ENCODE measurements around the gene FAM170B. TPM values are rescaled to one million over a fixed set of nuclear protein-coding genes. Genes with fewer than 3 reads are reported as not detected.

FAM170B gene
- total RNA-seq, 1 experiment from 2014 or later = not detected

DNA sequence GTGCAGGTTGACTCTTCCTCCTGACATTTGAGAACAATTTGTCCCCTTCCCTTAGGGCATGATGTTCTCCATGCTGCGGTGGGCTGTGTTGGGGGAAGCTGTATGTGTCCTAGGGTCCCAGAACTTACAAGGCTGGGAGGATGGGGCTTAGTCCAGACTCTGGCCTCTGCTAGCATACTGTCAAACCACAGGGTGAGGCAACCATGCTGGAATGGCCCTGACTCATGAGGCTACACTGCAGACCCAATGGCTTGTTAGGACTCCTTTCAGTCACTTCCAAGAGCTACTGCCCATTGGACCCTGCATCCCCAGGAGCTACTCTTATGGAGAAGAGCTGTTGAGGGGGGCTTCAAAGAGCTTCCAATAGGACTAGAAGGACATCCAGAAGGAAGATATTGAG is 20.1 kb upstream of the FAM170B start (continued):
- TF ChIP-seq, protein P1, sequence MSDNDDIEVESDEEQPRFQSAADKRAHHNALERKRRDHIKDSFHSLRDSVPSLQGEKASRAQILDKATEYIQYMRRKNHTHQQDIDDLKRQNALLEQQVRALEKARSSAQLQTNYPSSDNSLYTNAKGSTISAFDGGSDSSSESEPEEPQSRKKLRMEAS (CRISPR knock-in tag; IDR thresholded peaks at IDR 0.05) = no peak

DNA sequence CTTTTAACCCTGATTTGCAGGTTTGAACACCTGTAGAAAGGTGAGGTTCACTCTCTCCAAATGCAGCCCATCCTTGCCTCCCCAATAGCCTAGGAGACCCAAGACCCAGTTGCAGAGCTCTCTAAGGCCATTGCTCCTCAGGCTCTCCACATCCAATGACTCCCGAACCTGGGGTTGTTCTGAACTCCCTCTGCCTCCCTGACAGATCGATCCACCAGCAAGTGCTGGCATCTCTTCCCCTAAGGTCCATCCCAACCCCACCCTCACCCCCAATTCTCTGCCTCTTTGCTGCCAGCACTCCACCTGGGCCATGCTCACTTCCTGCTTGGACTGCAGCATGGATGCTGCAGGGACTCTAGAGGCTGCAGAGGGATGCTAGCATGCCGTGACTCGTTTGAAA is 19.3 kb upstream of the FAM170B start:
- TF ChIP-seq ZNF671 (CRISPR knock-in tag; IDR thresholded peaks at IDR 0.05) (no peak), ZNF138 (CRISPR knock-in tag; conservative IDR thresholded peaks at IDR 0.05) (no peak), ZBTB21 (CRISPR knock-in tag; IDR thresholded peaks at IDR 0.05; ENCODE audit: borderline replicate concordance) (no peak), TEAD4 (CRISPR knock-in tag; IDR thresholded peaks at IDR 0.05) (no peak)
- TF ChIP-seq, protein P2, sequence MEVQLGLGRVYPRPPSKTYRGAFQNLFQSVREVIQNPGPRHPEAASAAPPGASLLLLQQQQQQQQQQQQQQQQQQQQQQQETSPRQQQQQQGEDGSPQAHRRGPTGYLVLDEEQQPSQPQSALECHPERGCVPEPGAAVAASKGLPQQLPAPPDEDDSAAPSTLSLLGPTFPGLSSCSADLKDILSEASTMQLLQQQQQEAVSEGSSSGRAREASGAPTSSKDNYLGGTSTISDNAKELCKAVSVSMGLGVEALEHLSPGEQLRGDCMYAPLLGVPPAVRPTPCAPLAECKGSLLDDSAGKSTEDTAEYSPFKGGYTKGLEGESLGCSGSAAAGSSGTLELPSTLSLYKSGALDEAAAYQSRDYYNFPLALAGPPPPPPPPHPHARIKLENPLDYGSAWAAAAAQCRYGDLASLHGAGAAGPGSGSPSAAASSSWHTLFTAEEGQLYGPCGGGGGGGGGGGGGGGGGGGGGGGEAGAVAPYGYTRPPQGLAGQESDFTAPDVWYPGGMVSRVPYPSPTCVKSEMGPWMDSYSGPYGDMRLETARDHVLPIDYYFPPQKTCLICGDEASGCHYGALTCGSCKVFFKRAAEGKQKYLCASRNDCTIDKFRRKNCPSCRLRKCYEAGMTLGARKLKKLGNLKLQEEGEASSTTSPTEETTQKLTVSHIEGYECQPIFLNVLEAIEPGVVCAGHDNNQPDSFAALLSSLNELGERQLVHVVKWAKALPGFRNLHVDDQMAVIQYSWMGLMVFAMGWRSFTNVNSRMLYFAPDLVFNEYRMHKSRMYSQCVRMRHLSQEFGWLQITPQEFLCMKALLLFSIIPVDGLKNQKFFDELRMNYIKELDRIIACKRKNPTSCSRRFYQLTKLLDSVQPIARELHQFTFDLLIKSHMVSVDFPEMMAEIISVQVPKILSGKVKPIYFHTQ (CRISPR knock-in tag; IDR thresholded peaks at IDR 0.05) = no peak
- TF ChIP-seq, protein P3, sequence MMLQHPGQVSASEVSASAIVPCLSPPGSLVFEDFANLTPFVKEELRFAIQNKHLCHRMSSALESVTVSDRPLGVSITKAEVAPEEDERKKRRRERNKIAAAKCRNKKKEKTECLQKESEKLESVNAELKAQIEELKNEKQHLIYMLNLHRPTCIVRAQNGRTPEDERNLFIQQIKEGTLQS (CRISPR knock-in tag; conservative IDR thresholded peaks at IDR 0.05) = no peak
- TF ChIP-seq, protein P4, sequence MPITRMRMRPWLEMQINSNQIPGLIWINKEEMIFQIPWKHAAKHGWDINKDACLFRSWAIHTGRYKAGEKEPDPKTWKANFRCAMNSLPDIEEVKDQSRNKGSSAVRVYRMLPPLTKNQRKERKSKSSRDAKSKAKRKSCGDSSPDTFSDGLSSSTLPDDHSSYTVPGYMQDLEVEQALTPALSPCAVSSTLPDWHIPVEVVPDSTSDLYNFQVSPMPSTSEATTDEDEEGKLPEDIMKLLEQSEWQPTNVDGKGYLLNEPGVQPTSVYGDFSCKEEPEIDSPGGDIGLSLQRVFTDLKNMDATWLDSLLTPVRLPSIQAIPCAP (CRISPR knock-in tag; IDR thresholded peaks at IDR 0.05) = no peak
- TF ChIP-seq, protein P5, sequence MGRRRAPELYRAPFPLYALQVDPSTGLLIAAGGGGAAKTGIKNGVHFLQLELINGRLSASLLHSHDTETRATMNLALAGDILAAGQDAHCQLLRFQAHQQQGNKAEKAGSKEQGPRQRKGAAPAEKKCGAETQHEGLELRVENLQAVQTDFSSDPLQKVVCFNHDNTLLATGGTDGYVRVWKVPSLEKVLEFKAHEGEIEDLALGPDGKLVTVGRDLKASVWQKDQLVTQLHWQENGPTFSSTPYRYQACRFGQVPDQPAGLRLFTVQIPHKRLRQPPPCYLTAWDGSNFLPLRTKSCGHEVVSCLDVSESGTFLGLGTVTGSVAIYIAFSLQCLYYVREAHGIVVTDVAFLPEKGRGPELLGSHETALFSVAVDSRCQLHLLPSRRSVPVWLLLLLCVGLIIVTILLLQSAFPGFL (CRISPR knock-in tag; IDR thresholded peaks at IDR 0.05; ENCODE audit: borderline replicate concordance) = no peak
- no peak overlapping the region for H3K4me3 Mint-ChIP-seq

DNA sequence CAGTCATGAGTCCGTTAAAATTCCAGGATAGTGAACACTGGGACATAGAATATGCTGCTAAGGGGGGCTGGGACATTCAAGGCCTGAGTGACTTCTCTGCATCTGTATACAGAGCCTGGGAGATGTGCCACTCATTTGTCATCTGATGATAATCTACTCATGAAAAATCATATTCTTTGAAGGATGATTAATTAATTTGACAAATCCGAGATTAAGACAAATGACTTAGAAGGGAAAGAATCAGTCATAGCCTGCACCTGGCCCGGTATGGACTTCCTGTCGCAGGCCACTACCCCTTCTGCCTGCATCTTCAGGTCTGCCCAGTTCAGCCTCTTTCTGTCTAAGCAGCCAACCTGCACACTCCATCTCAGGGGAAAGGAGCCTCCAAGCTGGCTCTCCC is 18.8 kb upstream of the FAM170B start:
- TF ChIP-seq, protein P1 (CRISPR knock-in tag; IDR thresholded peaks at IDR 0.05) = no peak
- no peak for TF ChIP-seq CREM (CRISPR knock-in tag; IDR thresholded peaks at IDR 0.05)
- no peak for TF ChIP-seq PRRX2 (CRISPR knock-in tag; IDR thresholded peaks at IDR 0.05)
- TF ChIP-seq, protein P6, sequence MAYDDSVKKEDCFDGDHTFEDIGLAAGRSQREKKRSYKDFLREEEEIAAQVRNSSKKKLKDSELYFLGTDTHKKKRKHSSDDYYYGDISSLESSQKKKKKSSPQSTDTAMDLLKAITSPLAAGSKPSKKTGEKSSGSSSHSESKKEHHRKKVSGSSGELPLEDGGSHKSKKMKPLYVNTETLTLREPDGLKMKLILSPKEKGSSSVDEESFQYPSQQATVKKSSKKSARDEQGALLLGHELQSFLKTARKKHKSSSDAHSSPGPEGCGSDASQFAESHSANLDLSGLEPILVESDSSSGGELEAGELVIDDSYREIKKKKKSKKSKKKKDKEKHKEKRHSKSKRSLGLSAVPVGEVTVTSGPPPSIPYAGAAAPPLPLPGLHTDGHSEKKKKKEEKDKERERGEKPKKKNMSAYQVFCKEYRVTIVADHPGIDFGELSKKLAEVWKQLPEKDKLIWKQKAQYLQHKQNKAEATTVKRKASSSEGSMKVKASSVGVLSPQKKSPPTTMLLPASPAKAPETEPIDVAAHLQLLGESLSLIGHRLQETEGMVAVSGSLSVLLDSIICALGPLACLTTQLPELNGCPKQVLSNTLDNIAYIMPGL (CRISPR knock-in tag; IDR thresholded peaks at IDR 0.05) = no peak
- TF ChIP-seq ZBTB21 (CRISPR knock-in tag; IDR thresholded peaks at IDR 0.05; ENCODE audit: borderline replicate concordance) = no peak
- TF ChIP-seq NR3C1 (CRISPR knock-in tag; conservative IDR thresholded peaks at IDR 0.05; ENCODE audit: low read depth) = no peak
- no peak for TF ChIP-seq NFYB (CRISPR knock-in tag; conservative IDR thresholded peaks at IDR 0.05; ENCODE audit: low read depth)
- no peak for TF ChIP-seq RORB (CRISPR knock-in tag; IDR thresholded peaks at IDR 0.05)
- TF ChIP-seq, protein P7, sequence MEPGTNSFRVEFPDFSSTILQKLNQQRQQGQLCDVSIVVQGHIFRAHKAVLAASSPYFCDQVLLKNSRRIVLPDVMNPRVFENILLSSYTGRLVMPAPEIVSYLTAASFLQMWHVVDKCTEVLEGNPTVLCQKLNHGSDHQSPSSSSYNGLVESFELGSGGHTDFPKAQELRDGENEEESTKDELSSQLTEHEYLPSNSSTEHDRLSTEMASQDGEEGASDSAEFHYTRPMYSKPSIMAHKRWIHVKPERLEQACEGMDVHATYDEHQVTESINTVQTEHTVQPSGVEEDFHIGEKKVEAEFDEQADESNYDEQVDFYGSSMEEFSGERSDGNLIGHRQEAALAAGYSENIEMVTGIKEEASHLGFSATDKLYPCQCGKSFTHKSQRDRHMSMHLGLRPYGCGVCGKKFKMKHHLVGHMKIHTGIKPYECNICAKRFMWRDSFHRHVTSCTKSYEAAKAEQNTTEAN (CRISPR knock-in tag; IDR thresholded peaks at IDR 0.05) = no peak
- TF ChIP-seq ZNF317 (CRISPR knock-in tag; IDR thresholded peaks at IDR 0.05; ENCODE audit: borderline replicate concordance, low read depth) = no peak
- no peak for TF ChIP-seq TP53 (CRISPR knock-in tag; IDR thresholded peaks at IDR 0.05)
- TF ChIP-seq ZNF416 (CRISPR knock-in tag; IDR thresholded peaks at IDR 0.05) = no peak
- ChIA-PET CTCF (no interaction called here), POLR2A (no interaction called here)
- peaks cover 7% of the 10 kb centered on the region for H3K36me3 Mint-ChIP-seq
- DNase-seq (ENCODE audit: low spot score) (no peak), ATAC-seq (no peak)
- no peaks in the 10 kb centered on the region for H3K27me3 Mint-ChIP-seq (ENCODE audit: low read depth)
- H3K27ac Mint-ChIP-seq = no peak overlapping the region
- H3K4me1 Mint-ChIP-seq = peaks cover 5% of the 10 kb centered on the region
- H3K4me3 Mint-ChIP-seq = no peak overlapping the region
- peaks cover 20% of the 10 kb centered on the region for H3K9me3 Mint-ChIP-seq

More for the DNA sequence above, 19.3 kb upstream of the FAM170B start:
- no peak for ATAC-seq
- Mint-ChIP-seq H3K27ac (no peak overlapping the region), H3K4me1 (peaks cover 10% of the 10 kb centered on the region), H3K9me3 (peaks cover 18% of the 10 kb centered on the region), H3K27me3 (ENCODE audit: low read depth) (no peaks in the 10 kb centered on the region), H3K36me3 (peaks cover 5% of the 10 kb centered on the region)
- DNase-seq (ENCODE audit: low spot score) = no peak
- CTCF ChIA-PET = interaction anchor here (0.7 kb wide), 1 partner anchor 172 kb away, joined by 3 read pairs; no protein-coding TSS in a partner anchor
- POLR2A ChIA-PET = no interaction called here
